ENCODE measurements around the gene ABL1.

GRCh38 chr9:130927995-130928900 lies 93.2 kb downstream of the ABL1 start:
- TF ChIP-seq ZNF560 (tag by site-specific recombination; IDR thresholded peaks at IDR 0.05; ENCODE audit: borderline replicate concordance): no peak
- no peak for TF ChIP-seq ZNF621 (tag by site-specific recombination; IDR thresholded peaks at IDR 0.05)

All from HEK293 (cell line).